DOHH2 (cell line): ENCODE data around the gene ANKDD1A.

Experiments
- EZH2phosphoT487 ChIP-seq: fragments of 200-600 bp; sonication (generic); IDR thresholded peaks from 2 replicates; pipeline ENCODE4 v1.6.1; 2017; ENCODE audit warnings: borderline replicate concordance, mild to moderate bottlenecking, antibody characterized with exemption, low read length, moderate library complexity, mixed read lengths
- TF ChIP-seq, protein P1 (sequence below): fragments of 200-600 bp; sonication (generic); IDR thresholded peaks from one replicate; pipeline ENCODE4 v1.5.1; 2014; ENCODE audit warnings: antibody characterized with exemption, mild to moderate bottlenecking, low read depth, low read length; ENCODE audit not compliant: poor library complexity, severe bottlenecking

DNA sequence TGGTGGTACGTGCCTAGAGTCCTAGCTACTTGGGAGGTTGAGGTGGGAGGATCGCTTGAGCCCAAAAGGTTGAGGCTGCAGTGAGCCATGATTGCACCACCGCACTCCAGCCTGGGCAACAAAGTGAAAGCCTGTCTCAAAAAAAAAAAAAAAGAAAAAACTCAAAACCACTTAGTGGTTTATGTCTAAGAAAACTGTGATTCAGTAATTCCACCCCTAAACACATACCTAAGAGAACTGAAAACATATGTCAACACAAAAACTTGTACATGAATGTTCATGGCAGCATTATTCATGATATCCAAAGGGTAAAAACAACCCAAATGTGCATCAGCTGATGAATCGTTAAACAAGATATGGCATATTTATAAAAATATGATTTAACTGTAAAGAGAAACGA, 63.7 kb downstream of the ANKDD1A start:
- TF ChIP-seq, protein P1, sequence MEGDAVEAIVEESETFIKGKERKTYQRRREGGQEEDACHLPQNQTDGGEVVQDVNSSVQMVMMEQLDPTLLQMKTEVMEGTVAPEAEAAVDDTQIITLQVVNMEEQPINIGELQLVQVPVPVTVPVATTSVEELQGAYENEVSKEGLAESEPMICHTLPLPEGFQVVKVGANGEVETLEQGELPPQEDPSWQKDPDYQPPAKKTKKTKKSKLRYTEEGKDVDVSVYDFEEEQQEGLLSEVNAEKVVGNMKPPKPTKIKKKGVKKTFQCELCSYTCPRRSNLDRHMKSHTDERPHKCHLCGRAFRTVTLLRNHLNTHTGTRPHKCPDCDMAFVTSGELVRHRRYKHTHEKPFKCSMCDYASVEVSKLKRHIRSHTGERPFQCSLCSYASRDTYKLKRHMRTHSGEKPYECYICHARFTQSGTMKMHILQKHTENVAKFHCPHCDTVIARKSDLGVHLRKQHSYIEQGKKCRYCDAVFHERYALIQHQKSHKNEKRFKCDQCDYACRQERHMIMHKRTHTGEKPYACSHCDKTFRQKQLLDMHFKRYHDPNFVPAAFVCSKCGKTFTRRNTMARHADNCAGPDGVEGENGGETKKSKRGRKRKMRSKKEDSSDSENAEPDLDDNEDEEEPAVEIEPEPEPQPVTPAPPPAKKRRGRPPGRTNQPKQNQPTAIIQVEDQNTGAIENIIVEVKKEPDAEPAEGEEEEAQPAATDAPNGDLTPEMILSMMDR: no peak
- no peak for TF ChIP-seq EZH2phosphoT487
